GM21515 (cell line): ENCODE results near the gene ARL5C.

ENCODE experiments used
- ATAC-seq: cut with Tn5 transposase; IDR thresholded peaks from one replicate; pipeline ENCODE4 v1.9.1; 2021; ENCODE audit not compliant: unreplicated experiment

ARL5C gene

GRCh38 chr17:39165841-39166349 is at the start of gene ARL5C:
TSS of gene ARL5C (minus strand) at chr17:39166161. CDS start at chr17:39165760, 401 bp downstream.
- ATAC-seq: no peak

GRCh38 chr17:39213852-39214251 is 47.9 kb upstream of the ARL5C start:
- no peak for ATAC-seq

- ATAC-seq: no peak
These were observed 47.0 kb upstream of the ARL5C start for GRCh38 chr17:39212841-39213480.

GRCh38 chr17:39212195-39212810 is 46.3 kb upstream of the ARL5C start:
- ATAC-seq: no peak

GRCh38 chr17:39210093-39210434 is 44.1 kb upstream of the ARL5C start:
- ATAC-seq: no peak

GRCh38 chr17:39209317-39210092 is 43.5 kb upstream of the ARL5C start:
- no peak for ATAC-seq

- no peak for ATAC-seq
These were observed 42.9 kb upstream of the ARL5C start for GRCh38 chr17:39208893-39209292.

GRCh38 chr17:39208136-39208535 is 42.2 kb upstream of the ARL5C start:
- no peak for ATAC-seq

- ATAC-seq: no peak
These were observed 39.2 kb upstream of the ARL5C start for GRCh38 chr17:39205112-39205526.

GRCh38 chr17:39204245-39204644 is 38.3 kb upstream of the ARL5C start:
- no peak for ATAC-seq

GRCh38 chr17:39200957-39201510 is 35.1 kb upstream of the ARL5C start:
- ATAC-seq: no peak

GRCh38 chr17:39200070-39200879 is 34.3 kb upstream of the ARL5C start, which contains the start of gene RPL19:
TSS of gene RPL19 (plus strand) at chr17:39200283. CDS start at chr17:39200345, 62 bp downstream.
- peak; percentile 50 for ATAC-seq

- ATAC-seq: peak; percentile 49
These were observed 33.8 kb upstream of the ARL5C start for GRCh38 chr17:39199820-39200069.

- no peak for ATAC-seq
These were observed 32.2 kb upstream of the ARL5C start for GRCh38 chr17:39198186-39198566.

- no peak for ATAC-seq
These were observed 31.6 kb upstream of the ARL5C start, which contains the start of gene CACNB1 for GRCh38 chr17:39197380-39198185. TSS of gene CACNB1 (minus strand) at chr17:39197669. CDS start at chr17:39197495, 174 bp downstream.

GRCh38 chr17:39196808-39197291 is 30.9 kb upstream of the ARL5C start:
- ATAC-seq: no peak

GRCh38 chr17:39196241-39196807 is 30.4 kb upstream of the ARL5C start:
- no peak for ATAC-seq

- no peak for ATAC-seq
These were observed 29.7 kb upstream of the ARL5C start for GRCh38 chr17:39195568-39196160.

- no peak for ATAC-seq
These were observed 29.1 kb upstream of the ARL5C start for GRCh38 chr17:39194985-39195524.
